ENCODE results near the gene RIC8A. TPM values are rescaled to one million over a fixed set of nuclear protein-coding genes. Genes with fewer than 3 reads are reported as not detected.
A peak's percentile ranks its signal among the peaks of the same experiment; 100 is the strongest.

The RIC8A gene
- total and polyA plus RNA-seq, 10 of the 15 experiments (the other 5 are each of a cell fraction or from before 2014, with no cell fraction given), result 10.4 to 157 (median 81.4) TPM

DNA sequence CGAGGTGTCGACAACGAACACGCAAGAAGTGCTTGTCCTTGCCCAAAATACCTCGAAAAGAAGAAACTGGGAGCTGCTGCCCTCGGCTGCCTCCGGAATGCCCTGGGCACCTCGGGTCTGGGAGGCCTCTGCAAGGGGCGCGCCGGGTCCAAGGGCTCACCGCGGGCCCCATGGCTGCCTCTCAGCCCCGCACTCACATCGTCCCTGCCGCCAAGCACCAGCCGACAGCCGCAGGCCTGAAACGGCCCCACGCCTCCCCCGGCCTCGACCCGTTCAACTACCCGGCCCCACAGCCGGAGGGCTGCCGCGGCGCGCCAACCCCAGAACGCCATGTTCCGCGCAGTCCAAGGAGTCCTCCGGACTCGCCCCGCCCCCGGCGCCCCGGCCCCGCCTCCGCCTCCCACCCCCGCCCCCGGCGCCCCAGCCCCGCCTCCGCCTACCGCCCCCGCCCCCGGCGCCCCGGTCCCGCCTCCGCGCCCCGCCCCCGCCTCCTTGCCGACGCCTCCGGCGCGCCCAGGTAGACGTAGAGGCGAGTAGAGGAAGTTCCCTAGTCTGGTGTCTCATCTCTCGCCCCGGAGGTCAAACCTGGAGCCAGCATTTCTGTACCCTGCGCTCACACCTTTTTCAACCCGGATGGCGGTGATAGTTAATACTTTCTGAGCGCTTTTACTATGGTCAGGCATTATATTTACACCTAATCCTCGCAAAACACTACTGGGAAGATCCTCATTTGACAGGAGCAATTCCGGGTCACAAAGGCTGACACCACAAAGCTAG, 28.7 kb downstream of the RIC8A start, which contains the start of gene SIRT3 (continued):
- TF ChIP-seq E4F1 (IDR thresholded peaks at IDR 0.05; ENCODE audit: borderline replicate concordance, partially characterized antibody) (peak; percentile 38), SP1 (IDR thresholded peaks at IDR 0.05; ENCODE audit: low read depth, low read length) (no peak), E2F4 (IDR thresholded peaks at IDR 0.05; ENCODE audit: low read depth, low read length) (no peak), SREBF1 (IDR thresholded peaks at IDR 0.05; ENCODE audit: low read length) (no peak; the same call in 1 of the 2 replicates), RAD21 (IDR thresholded peaks at IDR 0.05; ENCODE audit: insufficient read depth, low read depth, low read length) (no peak), RELA (IDR thresholded peaks at IDR 0.05; ENCODE audit: borderline replicate concordance, partially characterized antibody) (peak; percentile 38), SIX5 (IDR thresholded peaks at IDR 0.05; ENCODE audit: low read depth, low read length, severe bottlenecking) (peak; percentile 8), EP300 (IDR thresholded peaks at IDR 0.05; ENCODE audit: borderline replicate concordance in 1 of 2, control insufficient read depth in 1 of 2, low read depth in 2 of 2, low read length in 2 of 2) (peak in 1 of 2 experiments; percentile 27; a peak in 1 of 4 replicates), POLR2AphosphoS2 (IDR thresholded peaks at IDR 0.05; ENCODE audit: low read depth, low read length) (peak; percentile 28; the same call in 1 of the 2 replicates), MTA3 (IDR thresholded peaks at IDR 0.05; ENCODE audit: borderline replicate concordance, low read length) (no peak), ELK1 (IDR thresholded peaks at IDR 0.05; ENCODE audit: low read depth, low read length) (0 out of 2 replicates have a peak, but pooled peaks have one; percentile 9), CHD1 (IDR thresholded peaks at IDR 0.05; ENCODE audit: low read depth, low read length) (no peak; the same call in 1 of the 2 replicates), ZBTB33 (IDR thresholded peaks at IDR 0.05) (no peak), CHD4 (IDR thresholded peaks at IDR 0.05) (no peak), BACH1 (IDR thresholded peaks at IDR 0.05; ENCODE audit: borderline replicate concordance) (peak; percentile 35)
- TF ChIP-seq, protein P1, sequence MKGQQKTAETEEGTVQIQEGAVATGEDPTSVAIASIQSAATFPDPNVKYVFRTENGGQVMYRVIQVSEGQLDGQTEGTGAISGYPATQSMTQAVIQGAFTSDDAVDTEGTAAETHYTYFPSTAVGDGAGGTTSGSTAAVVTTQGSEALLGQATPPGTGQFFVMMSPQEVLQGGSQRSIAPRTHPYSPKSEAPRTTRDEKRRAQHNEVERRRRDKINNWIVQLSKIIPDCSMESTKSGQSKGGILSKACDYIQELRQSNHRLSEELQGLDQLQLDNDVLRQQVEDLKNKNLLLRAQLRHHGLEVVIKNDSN (IDR thresholded peaks at IDR 0.05; ENCODE audit: borderline replicate concordance, extremely low read length, insufficient read depth, low read depth, low read length), result no peak
- TF ChIP-seq, protein P2, sequence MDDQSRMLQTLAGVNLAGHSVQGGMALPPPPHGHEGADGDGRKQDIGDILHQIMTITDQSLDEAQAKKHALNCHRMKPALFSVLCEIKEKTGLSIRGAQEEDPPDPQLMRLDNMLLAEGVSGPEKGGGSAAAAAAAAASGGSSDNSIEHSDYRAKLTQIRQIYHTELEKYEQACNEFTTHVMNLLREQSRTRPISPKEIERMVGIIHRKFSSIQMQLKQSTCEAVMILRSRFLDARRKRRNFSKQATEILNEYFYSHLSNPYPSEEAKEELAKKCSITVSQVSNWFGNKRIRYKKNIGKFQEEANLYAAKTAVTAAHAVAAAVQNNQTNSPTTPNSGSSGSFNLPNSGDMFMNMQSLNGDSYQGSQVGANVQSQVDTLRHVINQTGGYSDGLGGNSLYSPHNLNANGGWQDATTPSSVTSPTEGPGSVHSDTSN (IDR thresholded peaks at IDR 0.05; ENCODE audit: insufficient replicate concordance, low read depth, low read length), result no peak
